HCT116 (cell line): ENCODE results near the gene GALK1. TPM values are rescaled to one million over a fixed set of nuclear protein-coding genes. Genes with fewer than 3 reads are reported as not detected.

ENCODE experiments used
- ATAC-seq: fragments of 200-7000 bp; cut with Tn5 transposase; 2 replicates; pipeline ENCODE4 v1.9.1; 2020; ENCODE audit warnings: mild to moderate bottlenecking, moderate library complexity
- BruUV-seq: library from RNA; stranded (reverse); fragments of 400-500 nt; replicated peaks from 2 replicates; lab custom pipeline; 2021; lab: Mats Ljungman, UMichigan
- CTCF ChIA-PET: fragments of 300-600 bp; sonication (Branson Sonifier 250); formaldehyde crosslinking; loops from one replicate; lab custom pipeline; 2021; ENCODE audit warnings: antibody characterized with exemption; lab: Charles Lee
- POLR2A ChIA-PET: fragments of 300-600, 350-600 bp; sonication (Branson Sonifier 250); formaldehyde crosslinking; loops from one replicate; lab custom pipeline; 2021; ENCODE audit warnings: antibody characterized with exemption; lab: Charles Lee
- RAD21 ChIA-PET, 2 experiments: fragments of 300-600 bp; sonication (Branson Sonifier 250); formaldehyde crosslinking; loops; one replicate each; lab custom pipeline; 2023; ENCODE audit warnings: low total read pairs in 2 of 2; ENCODE audit not compliant: uncharacterized antibody in 2 of 2, unreplicated experiment in 2 of 2, low non-redundant PET in 1 of 2; lab: Charles Lee
- DNase-seq: peaks from one replicate; pipeline ENCODE4 v3.0.0-alpha.2; 2010; ENCODE audit warnings: low read depth, low spot score
- H2AFZ ChIP-seq: fragments of 200-600 bp; shearing (Covaris generic), sonication (generic); 2 replicates; pipeline ENCODE4 v1.6.1; 2017; ENCODE audit warnings: low read depth, mixed run types, mixed read lengths, antibody characterized with exemption, low read length; ENCODE audit not compliant: poor library complexity, severe bottlenecking
- H3K27ac ChIP-seq: 2 replicates; pipeline ENCODE4 v1.5.1; 2012; ENCODE audit warnings: low read depth, low read length
- H3K27me3 ChIP-seq: fragments of 200-600 bp; sonication (generic); 2 replicates; pipeline ENCODE4 v1.6.1; 2016; ENCODE audit warnings: mixed run types, low read length, mixed read lengths; ENCODE audit not compliant: insufficient read depth
- H3K36me3 ChIP-seq, 2 experiments: fragments of 200-500 bp in 1 of 2; fragments of 200-600 bp in 1 of 2; sonication (Bioruptor generic) in 1 of 2; sonication (generic) in 1 of 2; 2 replicates each; pipeline versions ENCODE4 v1.5.1 to v1.6.1; 2014 to 2016; ENCODE audit warnings: low read length in 2 of 2, inconsistent platforms in 1 of 2, mixed read lengths in 1 of 2, mixed run types in 1 of 2; ENCODE audit not compliant: insufficient read depth in 2 of 2, control insufficient read depth in 1 of 2
- H3K4me1 ChIP-seq, 2 experiments: fragments of 200-600 bp in 1 of 2; sonication (generic) in 1 of 2; 2 replicates each; pipeline versions ENCODE4 v1.5.1 to v1.6.1; 2012 to 2017; ENCODE audit warnings: low read length in 2 of 2, inconsistent platforms in 1 of 2, mild to moderate bottlenecking in 1 of 2, mixed read lengths in 1 of 2, mixed run types in 1 of 2, moderate library complexity in 1 of 2; ENCODE audit not compliant: insufficient read depth in 2 of 2, control insufficient read depth in 1 of 2
- H3K4me2 ChIP-seq: fragments of 200-600 bp; sonication (generic); 2 replicates; pipeline ENCODE4 v1.6.1; 2017; ENCODE audit warnings: mixed run types, low read length, mixed read lengths
- H3K4me3 ChIP-seq, 2 experiments: fragments of 200-600 bp in 1 of 2; sonication (generic) in 1 of 2; replicated peaks in 1 of 2; 2 replicates each; pipeline ENCODE4 v1.5.1; 2011 to 2016; ENCODE audit warnings: low read length in 2 of 2, control low read depth in 1 of 2, low read depth in 1 of 2, mild to moderate bottlenecking in 1 of 2, mixed read lengths in 1 of 2, mixed run types in 1 of 2
- H3K79me2 ChIP-seq: fragments of 200-600 bp; sonication (generic); 2 replicates; pipeline ENCODE4 v1.6.1; 2017; ENCODE audit warnings: mild to moderate bottlenecking, mixed run types, low read length, moderate library complexity, mixed read lengths; ENCODE audit not compliant: insufficient read depth
- H3K9ac ChIP-seq: fragments of 200-600 bp; sonication (generic); 2 replicates; pipeline ENCODE4 v1.6.1; 2016; ENCODE audit warnings: low read length, mixed read lengths
- H3K9me2 ChIP-seq: fragments of 200-600 bp; sonication (generic), shearing (Covaris generic); 2 replicates; pipeline ENCODE4 v1.6.1; 2017; ENCODE audit warnings: mixed run types, mild to moderate bottlenecking, moderate library complexity; ENCODE audit not compliant: insufficient read depth
- H3K9me3 ChIP-seq, 2 experiments: fragments of 200-500 bp in 1 of 2; fragments of 200-600 bp in 1 of 2; sonication (Bioruptor generic) in 1 of 2; sonication (generic) in 1 of 2; 2 replicates each; pipeline ENCODE4 v1.6.1; 2014 to 2017; ENCODE audit warnings: low read length in 2 of 2, mixed read lengths in 2 of 2, inconsistent platforms in 1 of 2, low read depth in 1 of 2, mild to moderate bottlenecking in 1 of 2, mixed run types in 1 of 2, moderate library complexity in 1 of 2; ENCODE audit not compliant: control insufficient read depth in 1 of 2, insufficient read depth in 1 of 2
- H4K20me1 ChIP-seq: fragments of 200-600 bp; sonication (generic), shearing (Covaris generic); 2 replicates; pipeline ENCODE4 v1.6.1; 2017; ENCODE audit warnings: mixed run types, mild to moderate bottlenecking, moderate library complexity; ENCODE audit not compliant: insufficient read depth
- EGR1 ChIP-seq: IDR thresholded peaks from 2 replicates; pipeline ENCODE4 v1.6.1; 2012; ENCODE audit warnings: low read depth
- EZH2 ChIP-seq: fragments of 200-600 bp; sonication (generic); IDR thresholded peaks from 2 replicates; pipeline ENCODE4 v1.6.1; 2017; ENCODE audit warnings: antibody characterized with exemption, mixed run types
- EZH2phosphoT487 ChIP-seq: fragments of 200-600 bp; IDR thresholded peaks from 2 replicates; pipeline ENCODE4 v1.6.1; 2018; ENCODE audit warnings: antibody characterized with exemption, borderline replicate concordance
- FOSL1 ChIP-seq: IDR thresholded peaks from 2 replicates; pipeline ENCODE4 v1.6.1; 2012; ENCODE audit warnings: low read depth
- JUND ChIP-seq: IDR thresholded peaks from 2 replicates; pipeline ENCODE4 v1.6.1; 2012
- POLR2A ChIP-seq: IDR thresholded peaks from 2 replicates; pipeline ENCODE4 v1.7.0; 2011; ENCODE audit warnings: borderline replicate concordance; ENCODE audit not compliant: insufficient read depth, insufficient read length; ENCODE audit errors: extremely low read depth
- POLR2AphosphoS5 ChIP-seq: IDR thresholded peaks from 2 replicates; pipeline ENCODE4 v1.6.1; 2011; ENCODE audit warnings: mild to moderate bottlenecking, low read depth, low read length, moderate library complexity
- RAD21 ChIP-seq: IDR thresholded peaks from 2 replicates; pipeline ENCODE4 v1.6.1; 2012; ENCODE audit warnings: low read depth, mild to moderate bottlenecking
- REST ChIP-seq: IDR thresholded peaks from 2 replicates; pipeline ENCODE4 v1.6.1; 2012; ENCODE audit warnings: low read depth
- SIN3A ChIP-seq: IDR thresholded peaks from 2 replicates; pipeline ENCODE4 v1.6.1; 2012; ENCODE audit warnings: low read depth
- SP1 ChIP-seq: IDR thresholded peaks from 2 replicates; pipeline ENCODE4 v1.6.1; 2012; ENCODE audit warnings: low read depth
- SRF ChIP-seq: IDR thresholded peaks from 2 replicates; pipeline ENCODE4 v1.6.1; 2012; ENCODE audit warnings: low read depth
- TCF7L2 ChIP-seq: IDR thresholded peaks from 2 replicates; pipeline ENCODE4 v1.7.0; 2011; ENCODE audit warnings: borderline replicate concordance, inconsistent platforms; ENCODE audit not compliant: insufficient read depth, insufficient read length; ENCODE audit errors: extremely low read depth
- YY1 ChIP-seq: IDR thresholded peaks from 2 replicates; pipeline ENCODE4 v1.6.1; 2011; ENCODE audit warnings: low read length, low read depth, moderate library complexity, mild to moderate bottlenecking; ENCODE audit not compliant: insufficient replicate concordance; ENCODE audit errors: extremely low read depth
- ZBTB33 ChIP-seq: IDR thresholded peaks from 2 replicates; pipeline ENCODE4 v1.6.1; 2011; ENCODE audit warnings: mild to moderate bottlenecking, low read length, moderate library complexity; ENCODE audit not compliant: insufficient replicate concordance; ENCODE audit errors: extremely low read depth
- ZFX ChIP-seq: fragments of 450-650 bp; IDR thresholded peaks from 2 replicates; pipeline ENCODE4 v1.6.1; 2017
- ZNF274 ChIP-seq: fragments of 200-500 bp; sonication (Bioruptor generic); IDR thresholded peaks from 2 replicates; pipeline ENCODE4 v1.6.1; 2014; ENCODE audit warnings: mild to moderate bottlenecking, low read depth, low read length, inconsistent platforms
- intact Hi-C: fragments of 100-400 bp; cut with micrococcal nuclease; formaldehyde crosslinking; loops from 2 replicates; pipeline ENCODE4 v1.10.0; 2022
- total RNA-seq: library from RNA; stranded (reverse); gene quantifications from one replicate; pipeline ENCODE4 v1.2.1, GENCODE V29; 2021; ENCODE audit not compliant: unreplicated experiment

GALK1 gene
- total RNA-seq, 1 experiment from 2014 or later, result 57.8 TPM

- Histone ChIP-seq H3K9me2 (no peaks in the 10 kb centered on the region), H3K36me3 (no peaks in the 10 kb centered on the region), H3K4me1 (peaks cover 3 to 13% of the 10 kb centered on the region in 2 experiments; a peak in 3 of 4 replicates), H3K27me3 (no peaks in the 10 kb centered on the region), H3K79me2 (no peaks in the 10 kb centered on the region), H4K20me1 (no peaks in the 10 kb centered on the region), H3K4me3 (no peak overlapping the region), H2AFZ (no peak overlapping the region), H3K4me2 (no peak overlapping the region), H3K27ac (no peak overlapping the region), H3K9me3 (no peaks in the 10 kb centered on the region)
- no peak for DNase-seq
- intact Hi-C loops, result no loop called here
- ChIA-PET CTCF (interaction anchor here (1.3 kb wide), 1 partner anchor 137 kb away, joined by 3 read pairs; no protein-coding TSS in a partner anchor), RAD21 (interaction anchor here in 1 of 2 experiments (0.7 kb wide), 1 partner anchor 26 kb away, joined by 4 read pairs; no protein-coding TSS in a partner anchor)
- no TSS peak for BruUV-seq
- no peak for ATAC-seq
- no peak for TF ChIP-seq EZH2phosphoT487
- no peak for TF ChIP-seq SIN3A
- no peak for TF ChIP-seq SP1
- TF ChIP-seq TCF7L2, result no peak
- no peak for TF ChIP-seq SRF
- no peak for TF ChIP-seq REST
- no peak for TF ChIP-seq POLR2A
- TF ChIP-seq EZH2, result no peak
- no peak for TF ChIP-seq YY1
- no peak for TF ChIP-seq JUND
- no peak for TF ChIP-seq EGR1
- TF ChIP-seq ZBTB33, result no peak
- TF ChIP-seq POLR2AphosphoS5, result no peak
- no peak for TF ChIP-seq RAD21
- no peak for TF ChIP-seq ZNF274
- no peak for TF ChIP-seq ZFX
- no peak for TF ChIP-seq FOSL1
- TF ChIP-seq, all 23 proteins: peak for 0
- H3K9ac ChIP-seq, result no peak overlapping the region
- POLR2A ChIA-PET, result interaction anchor here (2.6 kb wide), 1 partner anchor 11 kb away, joined by 20 read pairs; a partner anchor contains a TSS
Measured at GRCh38 chr17:75769536-75769935, 4.5 kb upstream of the GALK1 start.
